HCT116 (cell line): Measurements from ENCODE around the gene ELN.

Experiments
- ATF3 ChIP-seq: IDR thresholded peaks from 2 replicates; pipeline ENCODE4 v1.6.1; 2012
- CEBPB ChIP-seq: IDR thresholded peaks from 2 replicates; pipeline ENCODE4 v1.6.1; 2012; ENCODE audit warnings: low read depth
- CTCF ChIP-seq, 3 experiments: fragments of 200-600 bp in 1 of 3; sonication (generic) in 1 of 3; IDR thresholded peaks in 2 of 3; conservative IDR thresholded peaks in 1 of 3; 2 replicates each; pipeline ENCODE4 v1.5.1; 2012 to 2017; ENCODE audit warnings: low read depth in 2 of 3, low read length in 2 of 3, antibody characterized with exemption in 1 of 3, borderline replicate concordance in 1 of 3, control low read depth in 1 of 3, mild to moderate bottlenecking in 1 of 3, mixed read lengths in 1 of 3, mixed run types in 1 of 3, moderate library complexity in 1 of 3; ENCODE audit not compliant: insufficient read depth in 1 of 3
- EZH2 ChIP-seq: fragments of 200-600 bp; sonication (generic); IDR thresholded peaks from 2 replicates; pipeline ENCODE4 v1.6.1; 2017; ENCODE audit warnings: antibody characterized with exemption, mixed run types
- EZH2phosphoT487 ChIP-seq: fragments of 200-600 bp; IDR thresholded peaks from 2 replicates; pipeline ENCODE4 v1.6.1; 2018; ENCODE audit warnings: antibody characterized with exemption, borderline replicate concordance
- JUND ChIP-seq: IDR thresholded peaks from 2 replicates; pipeline ENCODE4 v1.6.1; 2012
- POLR2A ChIP-seq: IDR thresholded peaks from 2 replicates; pipeline ENCODE4 v1.7.0; 2011; ENCODE audit warnings: borderline replicate concordance; ENCODE audit not compliant: insufficient read depth, insufficient read length; ENCODE audit errors: extremely low read depth
- RAD21 ChIP-seq: IDR thresholded peaks from 2 replicates; pipeline ENCODE4 v1.6.1; 2012; ENCODE audit warnings: low read depth, mild to moderate bottlenecking
- REST ChIP-seq: IDR thresholded peaks from 2 replicates; pipeline ENCODE4 v1.6.1; 2012; ENCODE audit warnings: low read depth
- SIN3A ChIP-seq: IDR thresholded peaks from 2 replicates; pipeline ENCODE4 v1.6.1; 2012; ENCODE audit warnings: low read depth
- SP1 ChIP-seq: IDR thresholded peaks from 2 replicates; pipeline ENCODE4 v1.6.1; 2012; ENCODE audit warnings: low read depth
- TCF7L2 ChIP-seq: IDR thresholded peaks from 2 replicates; pipeline ENCODE4 v1.7.0; 2011; ENCODE audit warnings: borderline replicate concordance, inconsistent platforms; ENCODE audit not compliant: insufficient read depth, insufficient read length; ENCODE audit errors: extremely low read depth
- YY1 ChIP-seq: IDR thresholded peaks from 2 replicates; pipeline ENCODE4 v1.6.1; 2011; ENCODE audit warnings: low read length, low read depth, moderate library complexity, mild to moderate bottlenecking; ENCODE audit not compliant: insufficient replicate concordance; ENCODE audit errors: extremely low read depth

- TF ChIP-seq CEBPB (no peak), SIN3A (no peak), CTCF (IDR thresholded peaks at IDR 0.05 in 2 of 3, conservative IDR thresholded peaks at IDR 0.05 in 1 of 3; ENCODE audit: borderline replicate concordance in 1 of 3, insufficient read depth in 1 of 3, low read depth in 2 of 3, low read length in 2 of 3) (no peak), ATF3 (no peak), SP1 (no peak), RAD21 (no peak), EZH2phosphoT487 (no peak), JUND (no peak), REST (no peak), TCF7L2 (no peak), POLR2A (no peak), YY1 (no peak), EZH2 (no peak)
Observed at GRCh38 chr7:73994023-73994422, 34.0 kb upstream of the ELN start.
